Activated T-helper 2 cell treated with anti-CD3 and anti-CD28 coated beads, Interferon-gamma antibody, Interleukin-2, Interleukin-4, amounts not matched to agents 10 μg/mL and 5 μg/mL and 100 μg/mL, durations not matched to agents 14 hours and 24 hours and 36 hours (primary cell): ENCODE measurements around the gene CAPN7. TPM values are rescaled to one million over a fixed set of nuclear protein-coding genes. Genes with fewer than 3 reads are reported as not detected.

Experiments used
- DNase-seq: peaks from one replicate; pipeline ENCODE4 v3.0.0; 2021; ENCODE audit warnings: low spot score
- H3K27ac Mint-ChIP-seq: one replicate; pipeline ENCODE4 v1.8.0; 2021; ENCODE audit warnings: mixed read lengths
- H3K27me3 Mint-ChIP-seq: one replicate; pipeline ENCODE4 v1.8.0; 2021; ENCODE audit warnings: low read depth, mixed read lengths
- H3K36me3 Mint-ChIP-seq: one replicate; pipeline ENCODE4 v1.8.0; 2021; ENCODE audit warnings: low read depth, mixed read lengths
- H3K4me1 Mint-ChIP-seq: one replicate; pipeline ENCODE4 v1.8.0; 2021; ENCODE audit warnings: low read depth, mixed read lengths
- H3K4me3 Mint-ChIP-seq: one replicate; pipeline ENCODE4 v1.8.0; 2021; ENCODE audit warnings: low read depth, mild to moderate bottlenecking, moderate library complexity, mixed read lengths
- H3K9me3 Mint-ChIP-seq: one replicate; pipeline ENCODE4 v1.8.0; 2021; ENCODE audit warnings: mixed read lengths
- intact Hi-C: fragments of 100-400 bp; cut with micrococcal nuclease; formaldehyde crosslinking; loops from one replicate; pipeline ENCODE4 v1.15.1; 2023
- total RNA-seq: library from RNA; stranded (reverse); gene quantifications from 2 replicates; pipeline ENCODE4 v1.2.3, GENCODE V29; 2022

The CAPN7 gene
- total RNA-seq, 1 donor from 2014 or later, result 31.8 TPM

DNA sequence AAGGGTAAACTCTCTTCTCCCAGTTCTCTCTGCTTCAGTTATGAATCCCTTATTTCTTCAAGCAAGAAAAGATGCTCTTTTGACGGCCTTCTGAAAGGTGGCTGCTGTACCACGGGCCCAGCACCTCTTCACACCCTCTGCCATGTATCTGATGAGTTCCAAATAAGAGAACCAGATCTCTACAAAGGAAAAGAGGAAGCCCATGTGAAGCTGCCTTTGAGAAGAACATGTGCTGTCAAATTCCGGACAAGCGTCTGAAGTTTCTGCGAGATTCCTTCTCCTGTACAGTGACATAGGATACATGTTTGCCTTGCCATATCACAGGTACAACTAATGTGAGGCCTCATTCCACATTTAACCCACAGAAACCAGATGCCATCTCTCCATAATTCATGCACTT lies 67.2 kb downstream of the CAPN7 start:
- Mint-ChIP-seq H3K4me1 (peaks cover 59% of the 10 kb centered on the region), H3K4me3 (no peak overlapping the region), H3K9me3 (no peaks in the 10 kb centered on the region), H3K36me3 (peaks cover 14% of the 10 kb centered on the region), H3K27ac (peak overlapping the region; percentile 44), H3K27me3 (no peaks in the 10 kb centered on the region)
- intact Hi-C loops, result no loop called here
- DNase-seq, result no peak

DNA sequence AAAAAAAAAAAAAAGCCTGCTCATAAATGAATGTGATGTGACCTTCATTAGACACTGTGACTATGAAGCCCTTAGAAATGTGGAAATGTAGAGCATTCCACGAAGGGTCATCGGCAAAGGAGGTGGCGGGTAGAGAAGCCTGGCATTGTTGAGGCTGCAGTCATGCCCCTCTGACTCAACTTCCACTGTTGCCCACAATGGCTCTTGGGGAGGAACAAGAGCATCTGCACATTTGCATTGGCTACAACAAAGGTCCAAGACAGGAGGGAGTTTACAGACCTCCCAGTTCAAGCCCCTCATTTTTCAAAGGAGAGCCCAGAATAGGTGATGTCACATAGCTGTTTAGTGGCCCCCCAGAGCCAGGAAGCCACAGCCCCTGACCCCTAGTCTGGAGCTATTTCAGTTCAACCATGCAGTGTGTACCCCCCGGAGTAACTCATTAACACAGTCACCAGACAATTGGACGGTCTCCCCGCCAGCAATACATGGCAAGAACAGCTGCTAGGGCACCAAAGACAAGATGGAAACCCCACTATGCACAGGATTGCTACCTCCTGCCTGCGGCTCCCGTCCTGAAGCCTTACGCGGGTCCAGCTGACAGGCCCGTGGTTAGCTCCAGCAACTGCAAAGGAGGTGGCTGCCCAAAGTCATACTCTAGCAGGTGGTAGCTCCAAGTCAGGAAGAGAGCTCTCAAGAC lies 70.1 kb downstream of the CAPN7 start:
- H3K4me1 Mint-ChIP-seq, result peaks cover 47% of the 10 kb centered on the region
- DNase-seq, result no peak
- peaks cover 7% of the 10 kb centered on the region for H3K36me3 Mint-ChIP-seq
- no peak overlapping the region for H3K4me3 Mint-ChIP-seq
- intact Hi-C loops, result no loop called here
- H3K27ac Mint-ChIP-seq, result no peak overlapping the region
- no peaks in the 10 kb centered on the region for H3K27me3 Mint-ChIP-seq
- no peaks in the 10 kb centered on the region for H3K9me3 Mint-ChIP-seq

DNA sequence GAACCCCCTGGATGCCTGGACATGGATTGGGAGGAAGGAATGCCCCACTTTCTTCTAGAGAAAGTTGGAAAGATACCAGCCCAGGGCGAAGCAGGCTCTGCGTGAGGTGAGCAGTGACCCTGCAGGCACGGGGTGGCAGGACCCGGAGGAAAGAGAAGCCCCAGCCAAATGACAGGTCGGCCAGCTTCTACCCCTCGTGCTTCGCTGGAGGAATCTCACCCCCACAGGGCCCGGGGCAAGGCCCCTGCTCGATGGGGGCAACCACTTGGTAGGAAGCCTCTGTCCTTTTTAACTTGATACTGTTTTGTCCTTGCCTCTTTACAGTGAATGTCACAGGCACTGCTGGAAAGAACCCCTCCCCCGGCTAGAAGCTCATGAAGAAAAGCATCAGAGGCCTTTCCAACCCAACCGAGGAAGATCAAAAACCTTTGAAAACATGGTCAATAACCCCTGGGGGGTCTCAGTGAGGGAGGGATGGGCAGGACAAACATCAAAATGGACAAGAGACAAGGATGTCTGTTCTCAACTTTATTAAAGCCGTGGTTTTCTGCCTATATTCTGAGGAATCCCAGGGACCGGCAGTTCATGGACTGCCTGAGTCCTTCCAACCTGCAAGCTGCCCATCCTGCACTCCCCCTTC lies 71.9 kb downstream of the CAPN7 start:
- no peak overlapping the region for H3K4me3 Mint-ChIP-seq
- intact Hi-C loops, result no loop called here
- H3K36me3 Mint-ChIP-seq, result peaks cover 4% of the 10 kb centered on the region
- H3K4me1 Mint-ChIP-seq, result peaks cover 33% of the 10 kb centered on the region
- no peak overlapping the region for H3K27ac Mint-ChIP-seq
- H3K9me3 Mint-ChIP-seq, result no peaks in the 10 kb centered on the region
- H3K27me3 Mint-ChIP-seq, result no peaks in the 10 kb centered on the region
- DNase-seq, result no peak

DNA sequence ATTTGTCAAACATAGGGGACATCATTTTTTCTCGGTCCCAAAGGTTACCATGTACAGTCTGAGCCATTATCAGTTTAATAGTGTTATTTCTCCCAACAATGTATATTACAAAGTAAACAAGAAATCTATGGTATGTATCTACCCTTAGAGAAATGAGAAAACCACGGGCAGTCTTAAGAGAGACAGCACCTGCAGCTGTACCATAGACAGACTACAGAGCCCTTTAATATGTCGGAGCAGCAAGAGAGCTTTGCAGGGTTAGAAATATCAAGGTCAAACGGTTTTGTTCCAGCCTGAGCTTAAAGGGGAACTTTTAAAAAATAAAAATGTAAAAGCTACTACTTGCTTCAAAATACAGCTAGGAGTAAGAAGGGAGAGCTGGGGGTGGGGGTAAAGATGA lies 73.2 kb downstream of the CAPN7 start:
- H3K27me3 Mint-ChIP-seq, result no peaks in the 10 kb centered on the region
- no peak overlapping the region for H3K27ac Mint-ChIP-seq
- intact Hi-C loops, result no loop called here
- no peaks in the 10 kb centered on the region for H3K9me3 Mint-ChIP-seq
- peaks cover 4% of the 10 kb centered on the region for H3K36me3 Mint-ChIP-seq
- no peak overlapping the region for H3K4me3 Mint-ChIP-seq
- H3K4me1 Mint-ChIP-seq, result peaks cover 28% of the 10 kb centered on the region
- no peak for DNase-seq

DNA sequence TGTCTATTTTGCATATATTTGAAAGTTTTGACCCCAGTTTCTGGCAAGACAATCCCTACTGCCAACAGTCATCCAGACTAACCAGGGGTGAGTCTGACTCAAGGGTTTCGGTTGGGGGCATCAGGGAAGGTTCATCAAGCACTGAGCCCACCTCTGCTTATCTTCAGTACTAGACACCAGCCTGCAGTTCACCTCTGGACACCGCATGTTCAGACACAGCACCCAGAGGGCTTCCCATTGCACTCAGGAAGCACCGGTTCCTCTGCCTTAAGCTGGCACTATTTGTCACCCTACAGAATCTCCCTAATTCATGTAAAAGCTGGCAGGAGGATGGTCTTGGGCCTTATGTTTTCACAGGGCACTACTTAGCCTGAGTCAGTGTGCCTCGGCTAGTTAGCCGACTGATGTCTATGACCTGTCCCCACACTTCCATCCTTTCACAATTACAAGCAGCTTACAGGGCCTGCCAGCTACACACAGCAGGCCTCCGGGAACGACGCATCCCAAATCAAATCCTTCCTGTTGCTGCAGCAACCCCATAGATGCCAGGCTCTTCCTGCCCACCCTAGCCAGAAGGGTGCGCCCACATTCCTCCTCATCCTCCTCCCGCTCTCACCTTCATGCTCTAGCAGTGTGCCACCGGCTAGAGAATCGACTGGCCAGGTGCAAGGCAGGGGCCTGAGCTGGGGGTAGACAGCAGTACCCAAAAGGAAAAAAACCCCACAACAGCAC lies 73.8 kb downstream of the CAPN7 start:
- H3K4me3 Mint-ChIP-seq, result no peak overlapping the region
- H3K27ac Mint-ChIP-seq, result no peak overlapping the region
- H3K9me3 Mint-ChIP-seq, result no peaks in the 10 kb centered on the region
- DNase-seq, result no peak
- H3K36me3 Mint-ChIP-seq, result peaks cover 2% of the 10 kb centered on the region
- no peaks in the 10 kb centered on the region for H3K27me3 Mint-ChIP-seq
- intact Hi-C loops, result no loop called here
- H3K4me1 Mint-ChIP-seq, result peaks cover 29% of the 10 kb centered on the region

DNA sequence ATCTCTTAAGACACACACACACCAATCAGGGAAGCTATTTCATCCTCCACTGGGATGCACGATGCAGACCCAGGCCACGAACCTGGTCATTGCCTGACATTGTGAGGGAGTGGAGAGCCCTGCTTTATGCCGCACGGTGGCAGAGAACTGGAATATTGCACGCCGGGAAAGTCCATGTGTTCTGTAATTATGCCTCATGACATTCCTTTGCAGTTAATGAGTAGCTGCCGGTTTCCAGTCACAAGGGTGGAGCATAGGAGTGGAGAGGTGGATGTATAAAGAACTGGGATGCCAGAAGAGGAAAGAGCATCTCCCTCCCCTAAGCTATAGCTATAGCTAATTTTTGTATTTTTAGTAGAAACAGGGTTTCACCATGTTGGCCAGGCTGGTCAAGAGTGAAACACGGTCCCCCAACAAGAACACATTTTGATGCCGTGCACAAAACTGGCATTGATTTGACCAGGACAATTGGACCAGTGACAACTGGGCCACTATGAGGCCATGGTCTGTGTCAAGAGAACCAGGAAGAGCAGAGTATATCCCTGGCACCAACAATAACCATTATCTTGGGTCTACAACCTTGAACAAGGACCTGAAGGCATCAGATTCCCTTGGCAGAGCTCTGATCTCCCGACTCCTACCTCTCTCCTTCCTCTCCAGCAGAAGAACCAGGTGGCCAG lies 74.9 kb downstream of the CAPN7 start:
- DNase-seq, result no peak
- no peak overlapping the region for H3K27ac Mint-ChIP-seq
- intact Hi-C loops, result no loop called here
- no peaks in the 10 kb centered on the region for H3K36me3 Mint-ChIP-seq
- no peak overlapping the region for H3K4me3 Mint-ChIP-seq
- peaks cover 20% of the 10 kb centered on the region for H3K4me1 Mint-ChIP-seq
- H3K27me3 Mint-ChIP-seq, result no peaks in the 10 kb centered on the region
- no peaks in the 10 kb centered on the region for H3K9me3 Mint-ChIP-seq

DNA sequence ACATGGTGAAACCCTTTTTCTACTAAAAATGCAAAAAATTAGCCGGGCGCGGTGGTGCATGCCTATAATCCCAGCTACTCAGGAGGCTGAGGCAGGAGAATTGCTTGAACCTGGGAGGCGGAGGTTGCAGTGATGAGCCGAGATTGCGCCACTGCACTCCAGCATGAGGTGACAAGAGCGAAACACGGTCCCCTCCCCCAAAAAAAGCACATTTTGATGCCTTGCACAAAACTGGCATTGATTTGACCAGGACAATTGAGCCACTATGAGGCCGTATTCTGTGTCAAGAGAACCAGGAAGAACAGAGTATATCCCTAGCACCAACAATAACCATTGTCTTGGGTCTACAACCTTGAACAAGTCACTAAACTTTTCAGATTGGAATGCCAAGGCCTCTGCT lies 75.8 kb downstream of the CAPN7 start:
- intact Hi-C loops, result no loop called here
- no peak for DNase-seq
- H3K9me3 Mint-ChIP-seq, result no peaks in the 10 kb centered on the region
- no peaks in the 10 kb centered on the region for H3K27me3 Mint-ChIP-seq
- no peaks in the 10 kb centered on the region for H3K36me3 Mint-ChIP-seq
- peaks cover 14% of the 10 kb centered on the region for H3K4me1 Mint-ChIP-seq
- no peak overlapping the region for H3K27ac Mint-ChIP-seq
- no peak overlapping the region for H3K4me3 Mint-ChIP-seq

DNA sequence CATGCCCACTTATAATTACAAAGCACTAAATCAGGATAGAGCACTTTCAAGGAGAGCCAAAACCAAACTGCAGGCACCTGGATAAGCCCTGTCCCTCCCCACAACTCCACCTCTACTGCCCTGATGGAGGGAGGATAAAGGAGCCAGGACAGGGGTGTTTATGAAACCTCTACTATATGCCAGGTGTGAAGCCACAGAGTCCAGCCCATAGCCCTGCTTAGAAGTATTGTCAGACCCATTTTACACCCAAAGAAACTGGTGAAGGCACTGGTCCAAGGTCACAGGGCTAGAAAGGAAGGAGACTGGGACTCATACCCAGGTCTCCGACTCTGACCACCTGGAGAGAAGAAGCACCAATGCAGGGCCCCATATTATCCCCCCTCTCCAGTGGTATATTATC lies 77.7 kb downstream of the CAPN7 start:
- intact Hi-C loops, result no loop called here
- peaks cover 5% of the 10 kb centered on the region for H3K36me3 Mint-ChIP-seq
- H3K9me3 Mint-ChIP-seq, result no peaks in the 10 kb centered on the region
- H3K27me3 Mint-ChIP-seq, result no peaks in the 10 kb centered on the region
- H3K4me3 Mint-ChIP-seq, result no peak overlapping the region
- peaks cover 17% of the 10 kb centered on the region for H3K4me1 Mint-ChIP-seq
- no peak for DNase-seq
- no peak overlapping the region for H3K27ac Mint-ChIP-seq

DNA sequence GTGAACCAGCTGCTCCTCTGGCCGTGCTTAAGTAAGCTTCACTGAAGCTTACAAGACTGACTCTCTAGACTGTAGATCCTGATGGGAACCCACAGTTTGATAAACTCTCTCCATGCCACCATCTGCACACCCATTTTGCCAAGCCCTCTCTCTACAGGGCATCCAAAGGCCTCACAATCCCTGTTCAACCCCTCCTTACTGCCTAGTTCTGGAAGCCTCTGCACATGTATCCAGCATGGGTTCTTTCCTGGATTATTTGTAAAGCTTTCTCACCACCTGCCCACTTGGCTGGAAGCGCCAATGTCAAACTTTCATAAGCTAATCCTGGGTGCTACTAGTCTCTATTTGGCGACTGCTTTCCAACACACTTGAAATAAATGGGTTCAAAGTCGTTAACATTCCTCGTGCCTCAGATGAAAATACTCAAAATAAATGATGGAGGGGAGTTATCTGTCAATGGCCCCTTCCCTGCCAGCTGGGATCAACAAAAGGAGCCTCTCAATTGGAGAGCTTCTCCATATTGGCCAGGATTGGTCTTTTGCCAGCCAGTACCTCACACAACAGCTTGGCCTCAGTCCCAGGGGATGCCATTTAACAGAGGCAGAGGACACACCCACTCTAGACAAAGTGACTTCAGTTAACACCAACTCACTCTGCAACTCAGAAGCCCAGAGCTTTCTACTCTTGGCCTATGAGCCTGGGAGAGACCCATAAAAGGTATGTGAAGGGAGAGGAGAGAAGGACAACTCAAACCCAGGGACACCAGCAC lies 78.3 kb downstream of the CAPN7 start:
- no peaks in the 10 kb centered on the region for H3K9me3 Mint-ChIP-seq
- H3K36me3 Mint-ChIP-seq, result peaks cover 10% of the 10 kb centered on the region
- no peak for DNase-seq
- H3K4me1 Mint-ChIP-seq, result peaks cover 20% of the 10 kb centered on the region
- intact Hi-C loops, result no loop called here
- no peak overlapping the region for H3K27ac Mint-ChIP-seq
- no peaks in the 10 kb centered on the region for H3K27me3 Mint-ChIP-seq
- no peak overlapping the region for H3K4me3 Mint-ChIP-seq

DNA sequence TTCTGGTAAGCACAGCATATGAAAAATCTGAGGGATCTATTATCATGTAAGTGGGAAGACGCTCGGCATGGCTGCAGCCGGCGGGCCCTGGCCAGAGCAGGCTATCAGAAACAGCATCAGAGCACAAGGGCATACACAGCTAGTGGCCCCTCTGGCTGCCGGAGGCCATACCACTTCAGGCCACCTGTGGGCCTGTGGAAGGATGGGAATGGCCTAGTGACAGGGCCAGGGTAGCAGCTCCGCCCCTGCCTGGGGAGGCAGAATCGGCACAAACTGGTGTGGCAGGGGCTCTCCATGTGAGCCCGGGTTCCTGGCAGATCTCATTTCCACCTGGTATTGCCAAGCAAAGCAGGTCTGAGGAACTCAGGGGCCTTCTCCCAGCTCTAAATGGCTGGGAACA lies 80.0 kb downstream of the CAPN7 start:
- H3K27me3 Mint-ChIP-seq, result no peaks in the 10 kb centered on the region
- peaks cover 14% of the 10 kb centered on the region for H3K36me3 Mint-ChIP-seq
- H3K9me3 Mint-ChIP-seq, result no peaks in the 10 kb centered on the region
- peaks cover 26% of the 10 kb centered on the region for H3K4me1 Mint-ChIP-seq
- intact Hi-C loops, result no loop called here
- H3K4me3 Mint-ChIP-seq, result no peak overlapping the region
- H3K27ac Mint-ChIP-seq, result no peak overlapping the region
- no peak for DNase-seq

DNA sequence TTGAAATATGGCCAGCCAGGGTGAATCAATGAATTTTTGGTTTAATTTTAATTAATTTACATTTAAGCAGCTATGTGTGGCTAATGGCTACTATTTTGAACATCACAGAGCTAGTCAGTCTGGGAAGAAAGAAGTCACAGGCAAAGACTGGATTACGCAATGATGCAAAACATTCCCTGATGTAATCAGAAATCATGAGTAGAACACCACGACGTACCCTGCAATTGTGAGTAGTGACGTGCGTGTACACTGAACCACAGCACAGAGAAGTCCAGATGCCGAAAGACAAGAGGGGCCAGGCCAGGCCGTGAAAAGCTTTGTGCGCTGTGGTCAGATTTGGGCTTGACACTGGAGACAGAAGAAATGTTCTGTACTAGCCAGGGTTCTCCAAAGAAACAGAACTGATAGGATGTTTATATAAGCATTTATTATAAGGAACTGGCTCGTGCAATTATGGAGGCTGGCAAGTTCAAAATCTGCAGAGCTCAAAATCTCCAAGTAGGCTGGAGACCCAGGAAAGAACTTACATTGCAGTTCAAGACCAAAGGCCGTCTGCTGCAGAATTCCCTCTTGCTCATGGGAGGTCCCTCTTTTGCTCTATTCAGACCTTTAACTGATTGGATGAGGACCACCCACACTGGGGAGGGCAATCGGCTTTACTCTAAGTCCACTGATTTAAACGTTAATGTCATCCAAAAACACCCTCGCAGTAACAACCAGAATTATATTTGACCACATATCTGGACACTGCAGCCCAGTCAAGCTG lies 81.7 kb downstream of the CAPN7 start:
- intact Hi-C loops, result no loop called here
- H3K27me3 Mint-ChIP-seq, result no peaks in the 10 kb centered on the region
- no peak for DNase-seq
- peaks cover 38% of the 10 kb centered on the region for H3K4me1 Mint-ChIP-seq
- H3K36me3 Mint-ChIP-seq, result peaks cover 14% of the 10 kb centered on the region
- H3K27ac Mint-ChIP-seq, result no peak overlapping the region
- no peak overlapping the region for H3K4me3 Mint-ChIP-seq
- no peaks in the 10 kb centered on the region for H3K9me3 Mint-ChIP-seq
